Activated CD4-positive, alpha-beta T cell treated with anti-CD3 and anti-CD28 coated beads, Interleukin-2, amount 10 ng/mL, durations not matched to agents 24 days and 14 days (primary cell): ENCODE measurements around the gene BLOC1S5. TPM values are rescaled to one million over a fixed set of nuclear protein-coding genes. Genes with fewer than 3 reads are reported as not detected.
"Not testable (repeated sequence)": the region's sequence is repeated elsewhere in the genome, so short reads cannot be mapped to it uniquely, and the experiment has no call there.

Source experiments
- DNase-seq: peaks from one replicate; pipeline ENCODE4 v3.0.0; 2022
- H3K27ac Mint-ChIP-seq: one replicate; pipeline ENCODE4 v1.8.0; 2022; ENCODE audit warnings: mild to moderate bottlenecking, mixed read lengths
- H3K27me3 Mint-ChIP-seq: one replicate; pipeline ENCODE4 v1.8.0; 2022; ENCODE audit warnings: mixed read lengths
- H3K36me3 Mint-ChIP-seq: one replicate; pipeline ENCODE4 v1.8.0; 2022; ENCODE audit warnings: low read depth, mild to moderate bottlenecking, mixed read lengths
- H3K4me1 Mint-ChIP-seq: one replicate; pipeline ENCODE4 v1.8.0; 2021; ENCODE audit warnings: mixed read lengths
- H3K4me3 Mint-ChIP-seq: one replicate; pipeline ENCODE4 v1.8.0; 2022; ENCODE audit warnings: mild to moderate bottlenecking, moderate library complexity, mixed read lengths
- H3K9me3 Mint-ChIP-seq: one replicate; pipeline ENCODE4 v1.8.0; 2021; ENCODE audit warnings: mixed read lengths
- intact Hi-C: fragments of 100-400 bp; cut with micrococcal nuclease; formaldehyde crosslinking; loops from one replicate; pipeline ENCODE4 v1.15.1; 2023
- total RNA-seq: library from RNA; stranded (reverse); gene quantifications from 2 replicates; pipeline ENCODE4 v1.2.3, GENCODE V29; 2022

The BLOC1S5 gene
- total RNA-seq, 1 donor from 2014 or later: 19.6 TPM

GRCh38 chr6:7991536-7991935 lies 72.7 kb downstream of the BLOC1S5 start:
- Mint-ChIP-seq H3K4me3 (no peak overlapping the region), H3K4me1 (no peaks in the 10 kb centered on the region), H3K9me3 (no peaks in the 10 kb centered on the region), H3K27me3 (no peaks in the 10 kb centered on the region), H3K27ac (no peak overlapping the region), H3K36me3 (no peaks in the 10 kb centered on the region)
- intact Hi-C loops: no loop called here
- DNase-seq: no peak

GRCh38 chr6:7986219-7986618 lies 78.0 kb downstream of the BLOC1S5 start:
- Mint-ChIP-seq H3K4me3 (no peak overlapping the region), H3K4me1 (no peaks in the 10 kb centered on the region), H3K27ac (no peak overlapping the region), H3K9me3 (no peaks in the 10 kb centered on the region), H3K36me3 (no peaks in the 10 kb centered on the region), H3K27me3 (no peaks in the 10 kb centered on the region)
- DNase-seq: no peak
- intact Hi-C loops: no loop called here

DNA sequence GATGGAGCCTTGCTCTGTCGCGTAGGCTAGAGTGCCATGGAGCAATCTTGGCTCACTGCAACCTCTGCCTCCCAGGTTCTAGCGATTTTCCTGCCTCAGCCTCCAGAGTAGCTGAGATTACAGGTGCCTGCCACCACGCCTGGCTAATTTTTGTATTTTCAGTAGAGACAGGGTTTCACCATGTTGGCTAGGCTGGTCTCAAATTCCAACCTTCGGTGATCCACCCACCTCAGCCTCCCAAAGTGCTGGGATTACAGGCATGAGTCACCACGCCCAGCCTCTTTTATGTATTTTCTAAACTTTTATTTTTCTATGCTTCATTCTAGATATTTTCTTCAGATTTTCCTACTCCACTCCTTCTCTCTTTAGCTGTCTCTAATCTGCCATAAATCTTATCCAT lies 80.2 kb downstream of the BLOC1S5 start:
- H3K27me3 Mint-ChIP-seq, H3K4me1 Mint-ChIP-seq, DNase-seq, intact Hi-C loops, H3K27ac Mint-ChIP-seq, H3K9me3 Mint-ChIP-seq, H3K36me3 Mint-ChIP-seq, H3K4me3 Mint-ChIP-seq: not testable (repeated sequence)

- intact Hi-C loops: no loop called here
- Mint-ChIP-seq H3K36me3 (no peaks in the 10 kb centered on the region), H3K9me3 (no peaks in the 10 kb centered on the region), H3K27me3 (peaks cover 14% of the 10 kb centered on the region), H3K4me1 (peaks cover 4% of the 10 kb centered on the region), H3K4me3 (no peak overlapping the region), H3K27ac (no peak overlapping the region)
- DNase-seq: no peak
These were observed 84.4 kb downstream of the BLOC1S5 start for GRCh38 chr6:7979831-7980230.

DNA sequence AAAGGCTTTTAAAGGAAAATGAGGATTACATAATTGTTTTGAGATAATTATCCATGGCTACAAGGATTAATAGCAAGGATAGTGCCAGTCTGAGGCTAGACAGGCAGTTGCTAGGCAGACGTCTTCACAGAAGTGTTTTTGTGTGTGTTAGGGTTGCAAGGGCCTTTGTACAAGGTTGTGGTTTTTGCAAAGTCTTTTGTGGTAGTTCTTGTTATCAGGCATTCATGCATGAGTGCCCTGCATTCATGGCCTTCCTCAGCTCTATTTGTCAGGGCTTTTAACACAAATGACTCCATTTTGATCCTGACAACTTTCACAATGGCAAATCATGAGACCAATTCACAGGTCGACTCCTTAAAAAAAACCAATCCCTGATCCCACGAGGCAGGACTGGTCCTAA lies 85.5 kb downstream of the BLOC1S5 start:
- H3K27ac Mint-ChIP-seq: no peak overlapping the region
- H3K36me3 Mint-ChIP-seq: no peaks in the 10 kb centered on the region
- H3K27me3 Mint-ChIP-seq: peaks cover 17% of the 10 kb centered on the region
- H3K9me3 Mint-ChIP-seq: no peaks in the 10 kb centered on the region
- intact Hi-C loops: no loop called here
- peaks cover 4% of the 10 kb centered on the region for H3K4me1 Mint-ChIP-seq
- no peak for DNase-seq
- no peak overlapping the region for H3K4me3 Mint-ChIP-seq

DNA sequence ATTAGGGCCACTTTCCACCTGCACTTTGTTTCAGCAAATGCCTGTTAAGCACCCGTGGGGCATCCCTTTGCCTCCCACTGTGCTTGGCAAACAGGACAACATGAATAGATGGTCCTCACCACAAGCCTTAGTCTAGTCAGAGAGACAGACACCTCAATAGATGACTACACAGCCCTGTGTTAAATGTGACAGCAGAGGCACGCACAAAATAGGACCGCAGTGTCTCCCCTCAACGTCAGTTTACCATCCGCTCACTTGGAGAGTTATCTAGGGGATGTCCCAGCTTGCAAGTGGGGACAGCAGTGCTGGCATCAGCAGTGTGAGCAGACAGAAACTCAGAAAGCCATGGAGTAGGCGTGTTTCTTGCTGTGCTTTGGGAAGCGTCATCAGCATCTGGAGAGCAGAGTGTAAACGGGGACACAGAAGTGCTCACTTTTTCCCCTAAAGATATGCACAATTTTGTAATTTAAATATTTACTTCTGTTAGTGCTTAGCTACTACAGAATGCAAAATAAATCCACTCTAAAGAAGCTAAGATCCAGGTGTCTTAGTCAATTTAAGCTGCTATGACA lies 87.6 kb downstream of the BLOC1S5 start:
- no peak for DNase-seq
- Mint-ChIP-seq H3K4me3 (no peak overlapping the region), H3K9me3 (no peaks in the 10 kb centered on the region), H3K27me3 (peaks cover 17% of the 10 kb centered on the region), H3K4me1 (peaks cover 4% of the 10 kb centered on the region), H3K27ac (no peak overlapping the region), H3K36me3 (no peaks in the 10 kb centered on the region)
- intact Hi-C loops: no loop called here

DNA sequence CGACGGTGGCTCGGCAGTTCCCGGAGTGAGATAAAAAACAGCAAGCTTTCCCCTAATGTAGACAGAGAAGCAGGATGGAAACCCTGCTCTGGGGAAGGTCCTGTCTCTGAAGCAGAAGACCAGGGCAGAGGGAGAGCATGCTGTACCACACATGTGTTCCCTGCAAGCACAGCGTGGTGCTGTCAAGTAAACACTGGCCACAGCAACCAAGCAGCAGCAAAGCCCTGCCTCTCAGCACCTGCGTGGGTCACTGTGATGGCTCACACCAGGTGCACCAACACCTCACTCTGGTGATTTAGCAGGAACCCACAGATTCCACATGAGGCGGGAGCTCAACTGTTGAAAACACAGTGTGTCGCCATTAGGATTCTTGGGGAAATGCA lies 88.4 kb downstream of the BLOC1S5 start:
- peaks cover 3% of the 10 kb centered on the region for H3K9me3 Mint-ChIP-seq
- no peaks in the 10 kb centered on the region for H3K36me3 Mint-ChIP-seq
- intact Hi-C loops: no loop called here
- H3K27ac Mint-ChIP-seq: no peak overlapping the region
- no peak for DNase-seq
- no peak overlapping the region for H3K4me3 Mint-ChIP-seq
- peaks cover 17% of the 10 kb centered on the region for H3K27me3 Mint-ChIP-seq
- peaks cover 4% of the 10 kb centered on the region for H3K4me1 Mint-ChIP-seq

GRCh38 chr6:7974938-7975763 lies 89.0 kb downstream of the BLOC1S5 start:
- Mint-ChIP-seq H3K36me3 (no peaks in the 10 kb centered on the region), H3K27ac (no peak overlapping the region), H3K27me3 (peaks cover 17% of the 10 kb centered on the region), H3K9me3 (peaks cover 7% of the 10 kb centered on the region), H3K4me3 (no peak overlapping the region), H3K4me1 (peaks cover 4% of the 10 kb centered on the region)
- intact Hi-C loops: no loop called here
- no peak for DNase-seq

GRCh38 chr6:7974565-7974937 lies 89.6 kb downstream of the BLOC1S5 start:
- H3K27ac Mint-ChIP-seq: no peak overlapping the region
- H3K9me3 Mint-ChIP-seq: peaks cover 7% of the 10 kb centered on the region
- peaks cover 15% of the 10 kb centered on the region for H3K27me3 Mint-ChIP-seq
- no peaks in the 10 kb centered on the region for H3K36me3 Mint-ChIP-seq
- H3K4me3 Mint-ChIP-seq: no peak overlapping the region
- intact Hi-C loops: no loop called here
- peaks cover 4% of the 10 kb centered on the region for H3K4me1 Mint-ChIP-seq
- no peak for DNase-seq

- H3K27me3 Mint-ChIP-seq: peaks cover 15% of the 10 kb centered on the region
- H3K4me1 Mint-ChIP-seq: peaks cover 4% of the 10 kb centered on the region
- no peak overlapping the region for H3K4me3 Mint-ChIP-seq
- DNase-seq: no peak
- peaks cover 13% of the 10 kb centered on the region for H3K9me3 Mint-ChIP-seq
- H3K27ac Mint-ChIP-seq: no peak overlapping the region
- intact Hi-C loops: no loop called here
- H3K36me3 Mint-ChIP-seq: no peaks in the 10 kb centered on the region
These were observed 90.6 kb downstream of the BLOC1S5 start for GRCh38 chr6:7973584-7973983.

GRCh38 chr6:7971499-7971898 lies 92.7 kb downstream of the BLOC1S5 start:
- Mint-ChIP-seq H3K36me3 (no peaks in the 10 kb centered on the region), H3K4me1 (peaks cover 4% of the 10 kb centered on the region), H3K27me3 (peaks cover 14% of the 10 kb centered on the region), H3K27ac (no peak overlapping the region), H3K9me3 (peaks cover 13% of the 10 kb centered on the region), H3K4me3 (no peak overlapping the region)
- intact Hi-C loops: no loop called here
- no peak for DNase-seq

- intact Hi-C loops: no loop called here
- Mint-ChIP-seq H3K4me3 (no peak overlapping the region), H3K4me1 (peaks cover 3% of the 10 kb centered on the region), H3K27me3 (peaks cover 10% of the 10 kb centered on the region), H3K27ac (no peak overlapping the region), H3K36me3 (no peaks in the 10 kb centered on the region), H3K9me3 (peaks cover 13% of the 10 kb centered on the region)
- DNase-seq: no peak
These were observed 93.6 kb downstream of the BLOC1S5 start for GRCh38 chr6:7970616-7971015.
